K562 (cell line): ENCODE results near the gene POGZ. TPM values are rescaled to one million over a fixed set of nuclear protein-coding genes. Genes with fewer than 3 reads are reported as not detected.

ENCODE experiments used
- ATAC-seq: fragments of 200-7000 bp; cut with Tn5 transposase; 3 replicates; pipeline ENCODE4 v1.9.1; 2020; ENCODE audit warnings: moderate library complexity
- BruUV-seq: library from RNA; stranded (reverse); fragments of 400-500 nt; replicated peaks from 2 replicates; lab custom pipeline; 2021; lab: Mats Ljungman, UMichigan
- CTCF ChIA-PET: fragments of 300-600 bp; formaldehyde crosslinking; extraction: SDS; loops from one replicate; lab custom pipeline; 2021; ENCODE audit warnings: low intra/inter-chr PET ratio; lab: Yijun Ruan, JAX
- POLR2A ChIA-PET: fragments of 300-600, 350-650 bp; sonication (Branson Sonifier 250); formaldehyde crosslinking; extraction: SDS; loops from one replicate; lab custom pipeline; 2021; ENCODE audit warnings: antibody characterized with exemption, inconsistent platforms; lab: Yijun Ruan, JAX
- DNase-seq, 4 experiments: peaks; one replicate each; pipeline versions ENCODE4 v3.0.0 to v3.0.0-alpha.2; 2011 to 2018; ENCODE audit warnings: low spot score in 3 of 4, mixed read lengths in 3 of 4; ENCODE audit errors: extremely low read depth in 1 of 4
- FAIRE-seq: peaks from 2 replicates; lab custom pipeline; 2011; peaks lifted over from hg19 to GRCh38; lab: Jason Lieb, UNC
- H2AFZ ChIP-seq: 2 replicates; pipeline ENCODE4 v1.6.0; 2011; ENCODE audit warnings: low read depth, low read length, control low read depth, inconsistent platforms
- H3K27ac ChIP-seq: fragments of 200-600 bp; 3 replicates; pipeline ENCODE4 v1.8.0; 2011; ENCODE audit warnings: low read depth, mild to moderate bottlenecking, control low read depth, inconsistent platforms, low read length, moderate library complexity, mixed read lengths; ENCODE audit errors: extremely low read depth
- H3K27me3 ChIP-seq, 2 experiments: fragments of 300-600 bp in 1 of 2; 2 replicates in 1 of 2; 3 replicates in 1 of 2; pipeline versions ENCODE4 v1.6.0 to v1.8.0; 2011; ENCODE audit warnings: inconsistent platforms in 2 of 2, low read length in 2 of 2, mild to moderate bottlenecking in 1 of 2, mixed read lengths in 1 of 2, moderate library complexity in 1 of 2; ENCODE audit not compliant: control insufficient read depth in 2 of 2, insufficient read depth in 2 of 2
- H3K36me3 ChIP-seq: fragments of 300-600 bp; 3 replicates; pipeline ENCODE4 v1.8.0; 2011; ENCODE audit warnings: mild to moderate bottlenecking, low read length, inconsistent platforms; ENCODE audit not compliant: control insufficient read depth, insufficient read depth
- H3K4me1 ChIP-seq, 2 experiments: fragments of 200-600 bp in 1 of 2; replicated peaks in 1 of 2; 2 replicates in 1 of 2; 3 replicates in 1 of 2; pipeline versions ENCODE4 v1.5.1 to v1.8.0; 2011; ENCODE audit warnings: inconsistent platforms in 2 of 2, low read length in 2 of 2, mild to moderate bottlenecking in 1 of 2, mixed read lengths in 1 of 2, moderate library complexity in 1 of 2; ENCODE audit not compliant: control insufficient read depth in 2 of 2, insufficient read depth in 2 of 2
- H3K4me2 ChIP-seq: 2 replicates; pipeline ENCODE4 v1.6.1; 2011; ENCODE audit warnings: low read length, control low read depth, inconsistent platforms, mixed read lengths; ENCODE audit not compliant: insufficient read depth
- H3K4me3 ChIP-seq: fragments of 200-600 bp; sonication (generic), shearing (Covaris generic); 2 replicates; pipeline ENCODE4 v1.5.1; 2016; ENCODE audit warnings: control low read depth, inconsistent platforms
- H3K79me2 ChIP-seq: fragments of 200-600 bp; 3 replicates; pipeline ENCODE4 v1.8.0; 2011; ENCODE audit warnings: low read length, inconsistent platforms; ENCODE audit not compliant: control insufficient read depth, insufficient read depth
- H3K9ac ChIP-seq, 2 experiments: 2 replicates each; pipeline versions ENCODE4 v1.6.0 to v1.6.1; 2011; ENCODE audit warnings: low read depth in 2 of 2, low read length in 2 of 2, control low read depth in 1 of 2, inconsistent platforms in 1 of 2, mild to moderate bottlenecking in 1 of 2, mixed read lengths in 1 of 2; ENCODE audit not compliant: insufficient read depth in 1 of 2
- H3K9me1 ChIP-seq: one replicate; pipeline ENCODE4 v1.6.0; 2011; ENCODE audit warnings: inconsistent platforms, mild to moderate bottlenecking, low read length, moderate library complexity; ENCODE audit not compliant: control insufficient read depth, insufficient read depth
- H3K9me3 ChIP-seq: replicated peaks from 2 replicates; pipeline ENCODE4 v1.5.1; 2011; ENCODE audit warnings: low read depth, low read length, inconsistent platforms; ENCODE audit not compliant: control insufficient read depth, insufficient read depth
- H4K20me1 ChIP-seq: replicated peaks from 2 replicates; pipeline ENCODE4 v1.6.1; 2011; ENCODE audit warnings: low read length, inconsistent platforms, mixed read lengths; ENCODE audit not compliant: control insufficient read depth, insufficient read depth
- BRF1 ChIP-seq: IDR thresholded peaks from 3 replicates; pipeline ENCODE4 v1.6.1; 2011; ENCODE audit warnings: borderline replicate concordance, mild to moderate bottlenecking; ENCODE audit not compliant: insufficient read length; ENCODE audit errors: extremely low read depth
- LEF1 ChIP-seq: fragments of 450-650 bp; IDR thresholded peaks from 2 replicates; pipeline ENCODE4 v1.6.1; 2016; ENCODE audit warnings: mild to moderate bottlenecking
- MEF2A ChIP-seq: IDR thresholded peaks from 2 replicates; pipeline ENCODE4 v1.6.1; 2011; ENCODE audit warnings: low read depth, mild to moderate bottlenecking, low read length, moderate library complexity; ENCODE audit not compliant: control insufficient read depth
- ZNF253 ChIP-seq: fragments of 250-450 bp; sonication (Bioruptor Pico); conservative IDR thresholded peaks from 2 replicates; pipeline ENCODE4 v1.6.1; 2021; ENCODE audit warnings: mild to moderate bottlenecking
- ZNF277 ChIP-seq: fragments of 250-450 bp; sonication (Bioruptor Pico); IDR thresholded peaks from 2 replicates; pipeline ENCODE4 v1.8.0; 2022; ENCODE audit warnings: inconsistent platforms, mild to moderate bottlenecking, moderate library complexity, borderline replicate concordance
- WGBS: fragments of 100-300 bp; shearing (Covaris generic); methylation state at CpG from one replicate; pipeline ENCODE4 v1.1.6; 2016; ENCODE audit warnings: low coverage, mixed read lengths; ENCODE audit not compliant: insufficient coverage; ENCODE audit errors: missing lambda C conversion rate; 5-methylcytosine and 5-hydroxymethylcytosine counted together
- in situ Hi-C: fragments of 300-500 bp; cut with MboI; formaldehyde crosslinking; loops from 4 replicates; pipeline ENCODE4 v1.15.0; 2018; ENCODE audit warnings: inconsistent platforms, mixed read lengths
- intact Hi-C: fragments of 100-400 bp; cut with micrococcal nuclease; formaldehyde crosslinking; loops from 2 replicates; pipeline ENCODE4 v1.14.2; 2022
- polyA plus RNA-seq, 8 experiments: library from polyadenylated mRNA; depleted of rRNA in 4 of 8; stranded (reverse) in 5 of 8; unstranded in 3 of 8; fragments of >200 nt; fragmentation: Nextera tagmentation in 2 of 8; fragmentation: Illumina TruSeq in 1 of 8; extraction: Ambion mirVana in 2 of 8; extraction: Trizol in 1 of 8; gene quantifications; 2 replicates each; pipeline versions ENCODE4 v1.2.1 to v1.2.3, GENCODE V29; 2011 to 2014; ENCODE audit warnings: inconsistent platforms in 1 of 8, missing spikeins in 1 of 8
- total RNA-seq, 7 experiments: library from RNA; depleted of rRNA in 6 of 7; stranded (reverse); fragments of >200 nt in 6 of 7; fragmentation: Illumina TruSeq in 2 of 7; extraction: Trizol in 2 of 7; gene quantifications; 2 replicates each; pipeline versions ENCODE4 v1.2.1 to v1.2.3, GENCODE V29; 2011 to 2021; ENCODE audit warnings: low replicate concordance in 1 of 7
- TF ChIP-seq, protein P1 (sequence below): sonication (generic); formaldehyde crosslinking; IDR thresholded peaks from 2 replicates; pipeline ENCODE4 v1.8.0; 2023; ENCODE audit warnings: missing genetic modification reagents, mild to moderate bottlenecking, borderline replicate concordance

The POGZ gene
- total and polyA plus RNA-seq, 9 of the 15 experiments (the other 6 are each of a cell fraction or from before 2014, with no cell fraction given): 9.4 to 40.6 (median 21.6) TPM

- Histone ChIP-seq H3K4me1 (peaks cover 0 to 11% of the 10 kb centered on the region in 2 experiments; a peak in 4 of 5 replicates), H2AFZ (no peak overlapping the region), H3K4me2 (no peak overlapping the region)
- TF ChIP-seq BRF1 (no peak), MEF2A (no peak), ZNF253 (no peak), ZNF277 (no peak), LEF1 (no peak)
- TF ChIP-seq, protein P1, sequence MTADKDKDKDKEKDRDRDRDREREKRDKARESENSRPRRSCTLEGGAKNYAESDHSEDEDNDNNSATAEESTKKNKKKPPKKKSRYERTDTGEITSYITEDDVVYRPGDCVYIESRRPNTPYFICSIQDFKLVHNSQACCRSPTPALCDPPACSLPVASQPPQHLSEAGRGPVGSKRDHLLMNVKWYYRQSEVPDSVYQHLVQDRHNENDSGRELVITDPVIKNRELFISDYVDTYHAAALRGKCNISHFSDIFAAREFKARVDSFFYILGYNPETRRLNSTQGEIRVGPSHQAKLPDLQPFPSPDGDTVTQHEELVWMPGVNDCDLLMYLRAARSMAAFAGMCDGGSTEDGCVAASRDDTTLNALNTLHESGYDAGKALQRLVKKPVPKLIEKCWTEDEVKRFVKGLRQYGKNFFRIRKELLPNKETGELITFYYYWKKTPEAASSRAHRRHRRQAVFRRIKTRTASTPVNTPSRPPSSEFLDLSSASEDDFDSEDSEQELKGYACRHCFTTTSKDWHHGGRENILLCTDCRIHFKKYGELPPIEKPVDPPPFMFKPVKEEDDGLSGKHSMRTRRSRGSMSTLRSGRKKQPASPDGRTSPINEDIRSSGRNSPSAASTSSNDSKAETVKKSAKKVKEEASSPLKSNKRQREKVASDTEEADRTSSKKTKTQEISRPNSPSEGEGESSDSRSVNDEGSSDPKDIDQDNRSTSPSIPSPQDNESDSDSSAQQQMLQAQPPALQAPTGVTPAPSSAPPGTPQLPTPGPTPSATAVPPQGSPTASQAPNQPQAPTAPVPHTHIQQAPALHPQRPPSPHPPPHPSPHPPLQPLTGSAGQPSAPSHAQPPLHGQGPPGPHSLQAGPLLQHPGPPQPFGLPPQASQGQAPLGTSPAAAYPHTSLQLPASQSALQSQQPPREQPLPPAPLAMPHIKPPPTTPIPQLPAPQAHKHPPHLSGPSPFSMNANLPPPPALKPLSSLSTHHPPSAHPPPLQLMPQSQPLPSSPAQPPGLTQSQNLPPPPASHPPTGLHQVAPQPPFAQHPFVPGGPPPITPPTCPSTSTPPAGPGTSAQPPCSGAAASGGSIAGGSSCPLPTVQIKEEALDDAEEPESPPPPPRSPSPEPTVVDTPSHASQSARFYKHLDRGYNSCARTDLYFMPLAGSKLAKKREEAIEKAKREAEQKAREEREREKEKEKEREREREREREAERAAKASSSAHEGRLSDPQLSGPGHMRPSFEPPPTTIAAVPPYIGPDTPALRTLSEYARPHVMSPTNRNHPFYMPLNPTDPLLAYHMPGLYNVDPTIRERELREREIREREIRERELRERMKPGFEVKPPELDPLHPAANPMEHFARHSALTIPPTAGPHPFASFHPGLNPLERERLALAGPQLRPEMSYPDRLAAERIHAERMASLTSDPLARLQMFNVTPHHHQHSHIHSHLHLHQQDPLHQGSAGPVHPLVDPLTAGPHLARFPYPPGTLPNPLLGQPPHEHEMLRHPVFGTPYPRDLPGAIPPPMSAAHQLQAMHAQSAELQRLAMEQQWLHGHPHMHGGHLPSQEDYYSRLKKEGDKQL (CRISPR knock-in tag): no peak
- TF ChIP-seq, all 486 proteins: peak for 0
- no peak for DNase-seq
- intact Hi-C loops: no loop called here
- H3K9me3 ChIP-seq: no peaks in the 10 kb centered on the region; the same call in 1 of the 2 replicates
- 29% methylated on average over 1 of the region's 1 CpG for WGBS
- no peak overlapping the region for H3K4me3 ChIP-seq
- ChIA-PET POLR2A (interaction anchor here (0.7 to 0.9 kb wide), 2 partner anchors 9 to 23 kb away, joined by 3 to 5 read pairs; no protein-coding TSS in a partner anchor), CTCF (no interaction called here)
- no peaks in the 10 kb centered on the region for H3K79me2 ChIP-seq
- peaks cover 4 to 8% of the 10 kb centered on the region in 2 experiments; a peak in 2 of 5 replicates for H3K27me3 ChIP-seq
- in situ Hi-C loops: no loop called here
- no peaks in the 10 kb centered on the region for H3K36me3 ChIP-seq
- ATAC-seq: no peak
- no peak overlapping the region for H3K27ac ChIP-seq
- H3K9me1 ChIP-seq: no peaks in the 10 kb centered on the region
- no peak for FAIRE-seq
- H3K9ac ChIP-seq: no peak overlapping the region
- H4K20me1 ChIP-seq: no peaks in the 10 kb centered on the region
- BruUV-seq: no TSS peak
These were observed 36.0 kb upstream of the POGZ start for GRCh38 chr1:151495316-151495715.
